ENCODE measurements around the gene HSP90AB1. TPM values are rescaled to one million over a fixed set of nuclear protein-coding genes. Genes with fewer than 3 reads are reported as not detected.

Gene HSP90AB1
- total RNA-seq, 1 experiment from 2014 or later, result 1,925 TPM

- no peak for DNase-seq (ENCODE audit: low read depth)
Observed at GRCh38 chr6:44235269-44235668, 11.6 kb upstream of the HSP90AB1 start.

GRCh38 chr6:44235891-44236516 lies 10.9 kb upstream of the HSP90AB1 start:
- no peak for DNase-seq (ENCODE audit: low read depth)

GRCh38 chr6:44237021-44237812 lies 9.7 kb upstream of the HSP90AB1 start:
- peak; percentile 99 for DNase-seq (ENCODE audit: low read depth)

DNA sequence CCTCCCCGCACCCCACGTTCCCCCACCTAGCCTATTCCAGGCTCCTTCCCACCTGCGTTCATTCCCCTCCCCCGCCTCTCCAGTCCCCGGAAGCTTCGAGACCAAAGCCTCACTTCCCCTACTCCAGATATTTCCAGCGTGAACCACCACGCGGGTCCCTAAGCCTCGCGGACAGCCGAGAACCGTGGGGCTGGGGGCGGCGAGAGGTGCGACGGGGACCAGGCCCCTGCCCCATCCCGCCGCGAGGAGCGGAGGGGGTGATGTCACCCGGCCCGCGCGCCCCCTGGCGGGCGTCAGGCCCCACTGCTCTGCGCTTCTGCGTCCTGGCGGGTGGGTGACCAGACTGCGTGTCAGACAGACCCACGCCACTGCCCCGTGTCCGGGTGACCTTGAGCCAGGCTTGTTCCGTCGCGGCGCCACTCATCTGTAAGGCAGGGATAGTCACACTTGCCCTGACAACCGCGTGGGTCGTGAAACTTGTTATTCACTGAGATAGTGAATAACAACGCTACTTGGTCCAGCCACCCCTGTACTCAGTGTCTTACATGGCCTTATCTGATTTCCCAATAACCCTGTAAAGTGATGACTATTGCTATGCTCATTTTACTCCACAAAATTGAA lies 9.0 kb upstream of the HSP90AB1 start:
- peak; percentile 62 for DNase-seq (ENCODE audit: low read depth)

- no peak for DNase-seq (ENCODE audit: low read depth)
Observed at GRCh38 chr6:44238687-44239350, 8.1 kb upstream of the HSP90AB1 start.

GRCh38 chr6:44243345-44243744 lies 3.6 kb upstream of the HSP90AB1 start:
- DNase-seq (ENCODE audit: low read depth), result no peak

- no peak for DNase-seq (ENCODE audit: low read depth)
Observed at GRCh38 chr6:44245391-44245911, 1.4 kb upstream of the HSP90AB1 start.

GRCh38 chr6:44245912-44246662 lies 814 bp upstream of the HSP90AB1 start:
- peak; percentile 89 for DNase-seq (ENCODE audit: low read depth)

DNA sequence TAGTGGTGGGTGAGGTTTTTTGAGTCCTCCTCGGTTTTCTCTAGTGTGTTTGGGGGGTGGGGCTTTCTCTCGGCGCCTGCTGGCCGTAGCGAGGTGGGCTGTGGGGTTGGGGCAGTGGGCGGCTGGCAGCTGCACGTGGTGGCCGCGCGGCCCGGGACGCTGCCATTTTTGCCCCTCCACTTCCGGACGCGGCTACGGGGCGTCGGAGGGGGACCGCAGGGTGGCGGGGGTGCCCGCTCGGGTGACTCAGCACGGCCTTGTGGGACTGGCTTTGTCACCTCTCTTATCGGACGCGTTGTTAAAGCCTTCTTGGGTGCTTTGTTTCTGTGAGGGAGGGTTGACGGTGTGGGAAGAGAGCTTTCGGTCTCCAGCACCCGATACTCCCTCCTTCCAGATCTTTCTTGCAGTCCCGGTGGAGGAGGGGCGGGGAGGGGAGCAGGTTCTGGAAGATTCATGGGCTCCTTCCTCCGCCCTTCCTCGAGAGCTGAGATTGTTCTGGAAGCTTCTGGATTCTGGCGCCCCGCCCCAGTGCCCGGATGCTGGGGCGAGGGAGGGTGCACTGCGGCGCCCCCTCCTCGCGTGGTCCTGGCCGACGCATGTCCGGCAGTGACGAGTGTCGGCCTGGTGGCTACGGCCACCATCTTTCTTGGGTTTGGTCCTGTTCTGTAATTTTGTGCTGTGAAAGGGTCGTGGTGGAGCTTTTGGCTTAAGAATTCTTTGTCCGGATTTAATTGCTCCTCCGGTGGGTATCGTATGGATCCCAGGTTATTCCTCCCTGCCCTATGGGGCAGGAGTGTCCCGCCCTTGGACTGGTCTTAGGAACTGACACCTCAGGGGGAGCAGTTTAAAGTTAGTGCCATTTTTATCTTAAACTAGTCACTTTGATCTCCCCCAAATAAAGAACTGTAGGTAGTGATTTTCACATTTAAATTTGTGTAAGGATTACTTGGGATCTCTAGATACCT lies 719 bp downstream of the HSP90AB1 start:
- DNase-seq (ENCODE audit: low read depth), result peak; percentile 75

GRCh38 chr6:44248579-44248978 lies 1.7 kb downstream of the HSP90AB1 start:
- DNase-seq (ENCODE audit: low read depth), result no peak

DNA sequence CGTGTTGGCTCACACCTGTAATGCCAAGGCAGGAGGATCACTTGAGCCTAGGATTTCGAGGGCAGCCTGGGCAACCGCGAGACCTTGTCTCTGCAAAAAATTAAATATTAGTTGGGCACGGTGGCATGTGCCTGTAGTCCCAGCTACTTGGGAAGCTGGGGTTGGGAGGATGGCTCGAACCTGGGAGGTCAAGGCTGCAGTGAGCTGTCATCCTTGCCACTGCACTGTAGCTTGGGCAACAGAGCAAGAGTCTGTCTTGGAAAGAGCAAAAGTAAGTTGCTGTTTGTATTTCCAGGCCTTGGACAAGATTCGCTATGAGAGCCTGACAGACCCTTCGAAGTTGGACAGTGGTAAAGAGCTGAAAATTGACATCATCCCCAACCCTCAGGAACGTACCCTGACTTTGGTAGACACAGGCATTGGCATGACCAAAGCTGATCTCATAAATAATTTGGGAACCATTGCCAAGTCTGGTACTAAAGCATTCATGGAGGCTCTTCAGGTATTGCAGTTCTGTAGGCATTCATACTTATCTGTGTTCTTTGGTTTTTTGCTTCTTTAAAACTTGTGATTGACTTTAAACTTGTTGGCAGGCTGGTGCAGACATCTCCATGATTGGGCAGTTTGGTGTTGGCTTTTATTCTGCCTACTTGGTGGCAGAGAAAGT lies 2.3 kb downstream of the HSP90AB1 start:
- no peak for DNase-seq (ENCODE audit: low read depth)

- DNase-seq (ENCODE audit: low read depth), result no peak
Observed at GRCh38 chr6:44250067-44250717, 3.3 kb downstream of the HSP90AB1 start.

GRCh38 chr6:44250718-44251123 lies 3.8 kb downstream of the HSP90AB1 start:
- DNase-seq (ENCODE audit: low read depth), result no peak

- DNase-seq (ENCODE audit: low read depth), result no peak
Observed at GRCh38 chr6:44251576-44252524, 4.9 kb downstream of the HSP90AB1 start.

- no peak for DNase-seq (ENCODE audit: low read depth)
Observed at GRCh38 chr6:44253307-44254101, 6.6 kb downstream of the HSP90AB1 start.

Data from HT1080 (cell line).